ENCODE results near the gene KIAA0408. TPM values are rescaled to one million over a fixed set of nuclear protein-coding genes. Genes with fewer than 3 reads are reported as not detected.

KIAA0408 gene
- total and polyA plus RNA-seq, 3 experiments from 2014 or later = 0.76 to 11.0 (median 9.0) TPM

- ChIA-PET POLR2A (no interaction called here), CTCF (no interaction called here)
- Histone ChIP-seq H3K4me1 (ENCODE audit: insufficient read depth, low read length) (no peaks in the 10 kb centered on the region), H3K36me3 (ENCODE audit: insufficient read depth, low read length) (no peaks in the 10 kb centered on the region), H3K27me3 (ENCODE audit: insufficient read depth, low read length, poor library complexity, severe bottlenecking) (no peaks in the 10 kb centered on the region), H3K4me3 (ENCODE audit: low read length) (no peak overlapping the region), H3K27ac (ENCODE audit: low read depth, low read length) (no peak overlapping the region), H3K9me3 (ENCODE audit: low read length) (no peaks in the 10 kb centered on the region)
- Mint-ChIP-seq H3K27ac (no peak overlapping the region), H3K4me3 (no peak overlapping the region), H3K9me3 (no peaks in the 10 kb centered on the region), H3K27me3 (no peaks in the 10 kb centered on the region), H3K4me1 (no peaks in the 10 kb centered on the region), H3K36me3 (no peaks in the 10 kb centered on the region)
- DNase-seq = no peak
These were observed 3.2 kb upstream of the KIAA0408 start for GRCh38 chr6:127462376-127462775.

DNA sequence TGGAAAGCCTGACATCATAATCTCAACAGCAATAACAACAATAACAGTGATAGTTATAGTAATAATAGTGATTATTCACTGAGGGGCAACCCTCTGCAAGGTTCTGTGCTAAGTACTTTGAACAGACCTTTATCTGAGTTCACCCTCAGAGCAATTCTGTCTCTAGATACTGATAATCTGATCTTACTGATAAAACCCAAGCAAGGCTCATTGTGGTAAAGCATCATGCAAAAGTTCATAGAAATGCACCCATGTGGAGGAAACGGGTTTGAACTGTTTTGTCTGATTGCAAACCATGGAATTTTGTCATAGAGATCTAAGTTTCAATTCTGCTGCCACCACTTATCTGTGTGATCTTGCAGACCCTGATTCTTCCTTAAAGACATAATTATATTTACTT, 1.3 kb upstream of the KIAA0408 start:
- no peaks in the 10 kb centered on the region for H3K9me3 Mint-ChIP-seq
- no peak overlapping the region for H3K27ac Mint-ChIP-seq
- Histone ChIP-seq H3K36me3 (ENCODE audit: insufficient read depth, low read length) (no peaks in the 10 kb centered on the region), H3K27ac (ENCODE audit: low read depth, low read length) (no peak overlapping the region), H3K27me3 (ENCODE audit: insufficient read depth, low read length, poor library complexity, severe bottlenecking) (no peaks in the 10 kb centered on the region), H3K4me3 (ENCODE audit: low read length) (no peak overlapping the region), H3K9me3 (ENCODE audit: low read length) (no peaks in the 10 kb centered on the region), H3K4me1 (ENCODE audit: insufficient read depth, low read length) (no peaks in the 10 kb centered on the region)
- peaks cover 0 to 1% of the 10 kb centered on the region in 2 donors for H3K27me3 Mint-ChIP-seq
- ChIA-PET POLR2A (no interaction called here), CTCF (interaction anchor here (0.9 kb wide), 1 partner anchor 10 kb away, joined by 3 read pairs; no protein-coding TSS in a partner anchor)
- no peaks in the 10 kb centered on the region for H3K36me3 Mint-ChIP-seq
- no peak overlapping the region for H3K4me3 Mint-ChIP-seq
- DNase-seq = no peak
- no peaks in the 10 kb centered on the region for H3K4me1 Mint-ChIP-seq

GRCh38 chr6:127458817-127459216, 372 bp downstream of the KIAA0408 start:
- H3K4me3 ChIP-seq (ENCODE audit: low read length) = no peak overlapping the region
- POLR2A ChIA-PET = no interaction called here
- no peak overlapping the region for H3K27ac Mint-ChIP-seq
- no peaks in the 10 kb centered on the region for H3K4me1 Mint-ChIP-seq
- no peaks in the 10 kb centered on the region for H3K36me3 ChIP-seq (ENCODE audit: insufficient read depth, low read length)
- no peak overlapping the region for H3K4me3 Mint-ChIP-seq
- no peak for DNase-seq
- H3K36me3 Mint-ChIP-seq = no peaks in the 10 kb centered on the region
- H3K27me3 Mint-ChIP-seq = peaks cover 0 to 1% of the 10 kb centered on the region in 2 donors
- H3K27ac ChIP-seq (ENCODE audit: low read depth, low read length) = no peak overlapping the region
- no peaks in the 10 kb centered on the region for H3K9me3 ChIP-seq (ENCODE audit: low read length)
- CTCF ChIA-PET = interaction anchor here (1.1 kb wide), 1 partner anchor 57 kb away, joined by 3 read pairs; no protein-coding TSS in a partner anchor
- H3K9me3 Mint-ChIP-seq = no peaks in the 10 kb centered on the region
- H3K27me3 ChIP-seq (ENCODE audit: insufficient read depth, low read length, poor library complexity, severe bottlenecking) = peaks cover under 1% of the 10 kb centered on the region
- no peaks in the 10 kb centered on the region for H3K4me1 ChIP-seq (ENCODE audit: insufficient read depth, low read length)

GRCh38 chr6:127458222-127458621, 967 bp downstream of the KIAA0408 start:
- DNase-seq = no peak
- no peaks in the 10 kb centered on the region for H3K9me3 ChIP-seq (ENCODE audit: low read length)
- Mint-ChIP-seq H3K36me3 (no peaks in the 10 kb centered on the region), H3K4me1 (no peaks in the 10 kb centered on the region), H3K27ac (no peak overlapping the region), H3K27me3 (peaks cover 0 to 1% of the 10 kb centered on the region in 2 donors), H3K9me3 (no peaks in the 10 kb centered on the region), H3K4me3 (no peak overlapping the region)
- POLR2A ChIA-PET = no interaction called here
- H3K4me1 ChIP-seq (ENCODE audit: insufficient read depth, low read length) = no peaks in the 10 kb centered on the region
- CTCF ChIA-PET = no interaction called here
- no peak overlapping the region for H3K27ac ChIP-seq (ENCODE audit: low read depth, low read length)
- no peak overlapping the region for H3K4me3 ChIP-seq (ENCODE audit: low read length)
- peaks cover 3% of the 10 kb centered on the region for H3K27me3 ChIP-seq (ENCODE audit: insufficient read depth, low read length, poor library complexity, severe bottlenecking)
- H3K36me3 ChIP-seq (ENCODE audit: insufficient read depth, low read length) = no peaks in the 10 kb centered on the region

DNA sequence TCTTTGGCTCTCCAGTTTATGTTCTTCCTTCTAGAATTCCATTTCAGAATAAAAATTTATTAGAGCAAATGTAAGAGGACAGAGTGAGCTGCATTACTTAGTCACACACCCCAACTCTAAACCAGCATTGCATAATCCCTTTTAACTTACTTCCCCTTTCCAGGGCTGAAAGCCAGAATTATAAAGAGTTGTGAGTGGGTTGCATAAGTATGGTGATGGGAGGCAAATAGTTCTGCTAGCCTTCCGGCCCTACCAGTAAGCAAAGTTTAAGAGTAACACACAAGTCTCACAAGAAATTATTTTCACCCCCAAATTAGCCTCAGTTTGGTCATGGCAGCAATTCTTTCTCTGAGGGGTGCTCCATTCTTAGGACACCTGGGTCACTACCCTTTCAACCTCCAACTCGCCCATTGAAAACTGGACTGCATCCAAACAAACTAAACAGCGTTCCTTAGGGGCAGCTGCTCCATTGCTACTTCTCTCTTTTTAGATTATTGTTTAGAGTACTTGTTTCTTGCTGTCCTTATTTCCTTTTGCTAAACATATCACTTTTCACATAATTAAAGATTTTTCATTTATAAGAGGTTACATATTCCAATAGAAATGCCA, 1.6 kb downstream of the KIAA0408 start:
- H3K9me3 ChIP-seq (ENCODE audit: low read length) = no peaks in the 10 kb centered on the region
- no peak overlapping the region for H3K4me3 Mint-ChIP-seq
- no peak for DNase-seq
- no peaks in the 10 kb centered on the region for H3K4me1 Mint-ChIP-seq
- no peaks in the 10 kb centered on the region for H3K9me3 Mint-ChIP-seq
- POLR2A ChIA-PET = no interaction called here
- CTCF ChIA-PET = no interaction called here
- H3K4me1 ChIP-seq (ENCODE audit: insufficient read depth, low read length) = no peaks in the 10 kb centered on the region
- H3K36me3 Mint-ChIP-seq = no peaks in the 10 kb centered on the region
- no peak overlapping the region for H3K27ac Mint-ChIP-seq
- no peaks in the 10 kb centered on the region for H3K36me3 ChIP-seq (ENCODE audit: insufficient read depth, low read length)
- peaks cover 0 to 1% of the 10 kb centered on the region in 2 donors for H3K27me3 Mint-ChIP-seq
- no peak overlapping the region for H3K27ac ChIP-seq (ENCODE audit: low read depth, low read length)
- H3K4me3 ChIP-seq (ENCODE audit: low read length) = no peak overlapping the region
- H3K27me3 ChIP-seq (ENCODE audit: insufficient read depth, low read length, poor library complexity, severe bottlenecking) = peaks cover 3% of the 10 kb centered on the region

- H3K4me1 ChIP-seq (ENCODE audit: insufficient read depth, low read length) = no peaks in the 10 kb centered on the region
- no peaks in the 10 kb centered on the region for H3K9me3 Mint-ChIP-seq
- H3K36me3 ChIP-seq (ENCODE audit: insufficient read depth, low read length) = no peaks in the 10 kb centered on the region
- H3K4me3 ChIP-seq (ENCODE audit: low read length) = no peak overlapping the region
- H3K9me3 ChIP-seq (ENCODE audit: low read length) = no peaks in the 10 kb centered on the region
- H3K27me3 Mint-ChIP-seq = peaks cover 0 to 1% of the 10 kb centered on the region in 2 donors
- no peaks in the 10 kb centered on the region for H3K36me3 Mint-ChIP-seq
- no peak overlapping the region for H3K27ac ChIP-seq (ENCODE audit: low read depth, low read length)
- no peak overlapping the region for H3K27ac Mint-ChIP-seq
- H3K4me3 Mint-ChIP-seq = no peak overlapping the region
- H3K27me3 ChIP-seq (ENCODE audit: insufficient read depth, low read length, poor library complexity, severe bottlenecking) = peaks cover 3% of the 10 kb centered on the region
- DNase-seq = no peak
- no peaks in the 10 kb centered on the region for H3K4me1 Mint-ChIP-seq
- CTCF ChIA-PET = no interaction called here
- POLR2A ChIA-PET = no interaction called here
These were observed 2.7 kb downstream of the KIAA0408 start for GRCh38 chr6:127456465-127456864.

DNA sequence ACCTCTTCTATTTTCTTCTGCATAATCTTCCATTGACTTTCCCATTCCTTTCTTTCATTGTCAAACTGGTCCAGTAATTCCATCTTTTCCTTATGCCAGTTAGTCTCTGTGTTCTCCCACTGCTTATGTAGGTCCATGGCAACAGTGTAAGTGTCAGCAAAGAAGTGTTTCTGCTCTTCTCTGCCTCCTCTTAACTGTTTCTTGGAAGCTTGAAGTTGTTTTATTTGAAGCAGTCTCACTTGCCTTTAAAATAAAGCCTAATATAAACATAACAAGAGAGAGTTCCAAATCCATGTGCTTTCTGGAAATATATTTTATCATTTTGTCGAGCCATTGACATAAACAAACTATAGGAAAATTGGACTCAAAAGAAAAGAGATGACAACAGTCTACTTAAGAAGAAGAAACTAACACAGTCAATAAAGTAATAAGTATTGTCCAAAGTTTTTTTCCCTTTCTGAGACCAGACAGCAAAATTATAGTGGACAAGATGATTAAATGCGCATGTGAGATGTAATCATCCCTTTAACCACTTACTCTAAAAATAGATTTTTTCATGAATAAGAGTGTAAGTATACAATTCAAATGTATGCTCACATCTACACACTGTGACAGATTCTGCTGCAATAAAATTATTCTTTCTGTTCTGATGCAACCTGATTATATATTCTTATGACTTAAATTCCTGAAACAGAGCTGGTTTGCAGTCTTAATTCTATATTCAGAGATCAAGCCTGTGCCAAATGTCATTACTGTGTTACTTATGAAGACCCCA, 5.2 kb downstream of the KIAA0408 start:
- ChIA-PET POLR2A (no interaction called here), CTCF (no interaction called here)

DNA sequence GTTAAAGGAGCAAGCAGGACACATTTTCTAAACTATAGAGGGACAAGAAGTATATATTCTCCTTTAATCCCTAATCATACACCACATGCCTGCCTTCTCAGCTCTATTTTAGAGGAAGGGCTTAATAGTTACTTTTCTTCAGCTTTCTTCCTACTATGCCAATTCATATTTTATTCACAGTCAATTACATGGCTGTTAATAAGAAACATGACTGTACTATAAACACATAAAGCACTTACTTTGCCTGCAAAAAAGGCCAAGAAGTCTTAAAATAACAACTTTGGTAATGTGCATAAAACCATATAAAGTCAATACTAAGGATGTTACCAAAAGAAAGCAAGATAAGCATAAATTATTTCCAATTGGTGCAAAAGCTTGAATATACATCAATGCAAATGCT, 6.4 kb downstream of the KIAA0408 start:
- Histone ChIP-seq H3K4me3 (ENCODE audit: low read length) (no peak overlapping the region), H3K27me3 (ENCODE audit: insufficient read depth, low read length, poor library complexity, severe bottlenecking) (peaks cover 3% of the 10 kb centered on the region), H3K4me1 (ENCODE audit: insufficient read depth, low read length) (no peaks in the 10 kb centered on the region), H3K9me3 (ENCODE audit: low read length) (no peaks in the 10 kb centered on the region), H3K27ac (ENCODE audit: low read depth, low read length) (no peak overlapping the region), H3K36me3 (ENCODE audit: insufficient read depth, low read length) (no peaks in the 10 kb centered on the region)
- POLR2A ChIA-PET = no interaction called here
- CTCF ChIA-PET = no interaction called here
- no peak overlapping the region for H3K27ac Mint-ChIP-seq
- no peaks in the 10 kb centered on the region for H3K9me3 Mint-ChIP-seq
- no peak overlapping the region for H3K4me3 Mint-ChIP-seq
- no peaks in the 10 kb centered on the region for H3K4me1 Mint-ChIP-seq
- H3K36me3 Mint-ChIP-seq = peaks cover 0 to 7% (median 1%) of the 10 kb centered on the region in 3 donors
- H3K27me3 Mint-ChIP-seq = peaks cover 0 to 1% of the 10 kb centered on the region in 2 donors
- DNase-seq = no peak

More for the DNA sequence above, 5.2 kb downstream of the KIAA0408 start:
- Mint-ChIP-seq H3K27me3 (peaks cover 0 to 1% of the 10 kb centered on the region in 2 donors), H3K4me3 (no peak overlapping the region), H3K36me3 (peaks cover 0 to 7% (median 1%) of the 10 kb centered on the region in 3 donors), H3K27ac (no peak overlapping the region), H3K4me1 (no peaks in the 10 kb centered on the region), H3K9me3 (no peaks in the 10 kb centered on the region)
- Histone ChIP-seq H3K9me3 (ENCODE audit: low read length) (no peaks in the 10 kb centered on the region), H3K36me3 (ENCODE audit: insufficient read depth, low read length) (no peaks in the 10 kb centered on the region), H3K27me3 (ENCODE audit: insufficient read depth, low read length, poor library complexity, severe bottlenecking) (peaks cover 3% of the 10 kb centered on the region), H3K27ac (ENCODE audit: low read depth, low read length) (no peak overlapping the region), H3K4me3 (ENCODE audit: low read length) (no peak overlapping the region), H3K4me1 (ENCODE audit: insufficient read depth, low read length) (no peaks in the 10 kb centered on the region)
- DNase-seq = no peak
